ENCODE data around the gene CDHR2. TPM values are rescaled to one million over a fixed set of nuclear protein-coding genes. Genes with fewer than 3 reads are reported as not detected.

The CDHR2 gene
- total and polyA plus RNA-seq, 2 donors (not counting 3 experiments of a cell fraction or from before 2014, with no cell fraction given) = not detected

DNA sequence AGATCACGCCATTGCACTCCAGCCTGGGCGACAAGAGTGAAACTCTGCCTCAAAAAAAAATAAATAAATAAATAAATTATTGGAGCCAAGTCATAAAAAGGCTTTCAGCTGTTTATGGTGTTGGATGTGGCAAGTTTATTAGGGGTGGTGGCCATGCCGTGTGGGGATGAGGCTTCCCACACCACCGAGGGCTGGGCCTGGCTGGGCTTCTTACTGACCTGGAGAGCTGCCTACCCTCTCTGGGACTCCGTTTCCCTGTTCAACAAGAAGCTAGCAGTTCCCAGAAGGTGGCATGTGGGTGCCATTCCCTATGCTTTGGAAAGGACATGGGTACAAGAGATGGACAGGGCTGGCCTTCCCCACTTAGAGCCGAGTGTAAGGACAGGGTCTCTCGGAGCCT, 38.3 kb downstream of the CDHR2 start:
- no peaks in the 10 kb centered on the region for H3K9me3 ChIP-seq (replicated peaks; ENCODE audit: control insufficient read depth, insufficient read depth, low read length)
- H3K27ac ChIP-seq (ENCODE audit: insufficient read depth, low read depth, low read length) = no peak overlapping the region
- no peaks in the 10 kb centered on the region for H3K36me3 ChIP-seq (ENCODE audit: control insufficient read depth in 2 of 2, extremely low read depth in 1 of 2, insufficient read depth in 2 of 2, low read length in 2 of 2)
- H3K79me2 ChIP-seq (ENCODE audit: control insufficient read depth, insufficient read depth, low read length) = no peaks in the 10 kb centered on the region
- DNase-seq (ENCODE audit: low read depth, low spot score) = no peak
- intact Hi-C loops (cut with micrococcal nuclease) (no loop called here), dilution Hi-C loops (cut with MboI; ENCODE audit: extremely low pct_ligation_motif_present, low sequenced_read_pairs) (no loop called here)
- no TSS peak for BruUV-seq (replicated peaks)
- POLR2A ChIA-PET = no interaction called here
- no peaks in the 10 kb centered on the region for H3K27me3 ChIP-seq (ENCODE audit: control insufficient read depth in 2 of 2, insufficient read depth in 2 of 2, low read length in 2 of 2)
- H4K20me1 ChIP-seq (replicated peaks; ENCODE audit: control insufficient read depth, extremely low read depth, insufficient read depth, low read length) = no peaks in the 10 kb centered on the region
- no peak overlapping the region for H2AFZ ChIP-seq (ENCODE audit: low read depth, low read length)
- no peak overlapping the region for H3K4me3 ChIP-seq (replicated peaks in 1 of 3; ENCODE audit: insufficient read depth in 1 of 3, low read depth in 1 of 3, low read length in 3 of 3)
- CTCF ChIA-PET = interaction anchor here (0.8 to 2.0 kb wide), 2 partner anchors 8 to 9 kb away, joined by 4 read pairs; no protein-coding TSS in a partner anchor
- no peaks in the 10 kb centered on the region for H3K9me1 ChIP-seq (replicated peaks; ENCODE audit: control insufficient read depth, extremely low read depth, insufficient read depth, low read length)
- no peaks in the 10 kb centered on the region for H3K4me1 ChIP-seq (ENCODE audit: control insufficient read depth, extremely low read depth, insufficient read depth, low read length)
- TF ChIP-seq MYC (IDR thresholded peaks at IDR 0.05; ENCODE audit: low read depth, low read length) (no peak), POLR2A (IDR thresholded peaks at IDR 0.05; ENCODE audit: low read depth, low read length) (no peak), JUN (IDR thresholded peaks at IDR 0.05; ENCODE audit: borderline replicate concordance, insufficient read depth, insufficient read length, low read depth) (no peak), POLR2AphosphoS5 (IDR thresholded peaks at IDR 0.05; ENCODE audit: insufficient read depth, low read depth, low read length) (no peak), GATA2 (IDR thresholded peaks at IDR 0.05; ENCODE audit: insufficient read depth, insufficient read length, low read depth, low read length) (no peak)
- TF ChIP-seq, protein P1, sequence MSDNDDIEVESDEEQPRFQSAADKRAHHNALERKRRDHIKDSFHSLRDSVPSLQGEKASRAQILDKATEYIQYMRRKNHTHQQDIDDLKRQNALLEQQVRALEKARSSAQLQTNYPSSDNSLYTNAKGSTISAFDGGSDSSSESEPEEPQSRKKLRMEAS (IDR thresholded peaks at IDR 0.05; ENCODE audit: insufficient read depth, insufficient read length) = no peak
- no peak for FAIRE-seq
- no peak overlapping the region for H3K9ac ChIP-seq (replicated peaks; ENCODE audit: extremely low read depth, insufficient read depth, low read length)
- no peak overlapping the region for H3K4me2 ChIP-seq (ENCODE audit: insufficient read depth, low read length)

GRCh38 chr5:176588297-176588696, 39.2 kb downstream of the CDHR2 start:
- no peak overlapping the region for H3K9ac ChIP-seq (replicated peaks; ENCODE audit: extremely low read depth, insufficient read depth, low read length)
- no TSS peak for BruUV-seq (replicated peaks)
- intact Hi-C loops (cut with micrococcal nuclease) = no loop called here
- ChIA-PET POLR2A (no interaction called here), CTCF (no interaction called here)
- dilution Hi-C loops (cut with MboI; ENCODE audit: extremely low pct_ligation_motif_present, low sequenced_read_pairs) = no loop called here
- H3K27ac ChIP-seq (ENCODE audit: insufficient read depth, low read depth, low read length) = no peak overlapping the region
- H3K36me3 ChIP-seq (ENCODE audit: control insufficient read depth in 2 of 2, extremely low read depth in 1 of 2, insufficient read depth in 2 of 2, low read length in 2 of 2) = no peaks in the 10 kb centered on the region
- H3K9me3 ChIP-seq (replicated peaks; ENCODE audit: control insufficient read depth, insufficient read depth, low read length) = no peaks in the 10 kb centered on the region
- H4K20me1 ChIP-seq (replicated peaks; ENCODE audit: control insufficient read depth, extremely low read depth, insufficient read depth, low read length) = no peaks in the 10 kb centered on the region
- no peak overlapping the region for H3K4me3 ChIP-seq (replicated peaks in 1 of 3; ENCODE audit: insufficient read depth in 1 of 3, low read depth in 1 of 3, low read length in 3 of 3)
- no peaks in the 10 kb centered on the region for H3K79me2 ChIP-seq (ENCODE audit: control insufficient read depth, insufficient read depth, low read length)
- no peak for DNase-seq (ENCODE audit: low read depth, low spot score)
- no peak for TF ChIP-seq POLR2A (IDR thresholded peaks at IDR 0.05; ENCODE audit: low read depth, low read length)
- TF ChIP-seq CTCF (IDR thresholded peaks at IDR 0.05; ENCODE audit: extremely low read depth in 1 of 2, insufficient read depth in 1 of 2, low read depth in 1 of 2, low read length in 2 of 2) = no peak
- TF ChIP-seq POLR2AphosphoS5 (IDR thresholded peaks at IDR 0.05; ENCODE audit: insufficient read depth, low read depth, low read length) = no peak
- TF ChIP-seq JUN (IDR thresholded peaks at IDR 0.05; ENCODE audit: borderline replicate concordance, insufficient read depth, insufficient read length, low read depth) = no peak
- TF ChIP-seq, protein P1 (IDR thresholded peaks at IDR 0.05; ENCODE audit: insufficient read depth, insufficient read length) = no peak
- no peak for TF ChIP-seq MYC (IDR thresholded peaks at IDR 0.05; ENCODE audit: low read depth, low read length)
- no peak for TF ChIP-seq EZH2 (IDR thresholded peaks at IDR 0.05; ENCODE audit: borderline replicate concordance, low read depth, low read length, severe bottlenecking)
- no peak for TF ChIP-seq FOS (IDR thresholded peaks at IDR 0.05; ENCODE audit: borderline replicate concordance, insufficient read depth, low read length)
- no peak for TF ChIP-seq GATA2 (IDR thresholded peaks at IDR 0.05; ENCODE audit: insufficient read depth, insufficient read length, low read depth, low read length)
- no peak overlapping the region for H2AFZ ChIP-seq (ENCODE audit: low read depth, low read length)
- no peaks in the 10 kb centered on the region for H3K27me3 ChIP-seq (ENCODE audit: control insufficient read depth in 2 of 2, insufficient read depth in 2 of 2, low read length in 2 of 2)
- H3K9me1 ChIP-seq (replicated peaks; ENCODE audit: control insufficient read depth, extremely low read depth, insufficient read depth, low read length) = no peaks in the 10 kb centered on the region
- H3K4me1 ChIP-seq (ENCODE audit: control insufficient read depth, extremely low read depth, insufficient read depth, low read length) = no peaks in the 10 kb centered on the region
- no peak overlapping the region for H3K4me2 ChIP-seq (ENCODE audit: insufficient read depth, low read length)
- no peak for FAIRE-seq

All from endothelial cell of umbilical vein (primary cell).